ENCODE measurements around the gene ENOX1. TPM values are rescaled to one million over a fixed set of nuclear protein-coding genes. Genes with fewer than 3 reads are reported as not detected.

ENOX1 gene
- total RNA-seq, 1 donor from 2014 or later = 2.5 TPM

DNA sequence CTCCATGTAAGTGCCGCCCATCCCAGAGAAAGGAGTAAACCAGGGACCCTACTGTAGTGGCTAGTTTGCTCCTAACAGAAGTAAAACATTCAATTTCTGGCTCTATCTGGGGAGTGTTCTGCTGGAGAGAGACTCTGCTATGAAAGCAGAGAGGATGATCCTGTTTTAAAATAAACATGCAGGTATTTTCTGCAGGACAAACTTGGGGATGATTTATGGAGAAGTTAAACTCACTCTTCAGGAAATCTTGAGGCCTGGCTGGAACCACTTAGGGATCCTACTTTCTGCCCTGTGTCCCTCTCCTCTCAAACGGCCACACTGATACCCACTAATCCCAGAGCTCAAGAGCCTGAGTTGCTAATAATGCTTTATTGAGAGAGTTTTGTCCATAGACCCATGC is 482.3 kb downstream of the ENOX1 start:
- DNase-seq (ENCODE audit: low spot score, unreplicated experiment) = no peak
- Mint-ChIP-seq H3K4me3 (ENCODE audit: low read depth) (no peak overlapping the region), H3K27ac (no peak overlapping the region), H3K27me3 (peaks cover 5% of the 10 kb centered on the region), H3K36me3 (ENCODE audit: insufficient read depth) (no peaks in the 10 kb centered on the region), H3K9me3 (ENCODE audit: low read depth) (no peaks in the 10 kb centered on the region), H3K4me1 (ENCODE audit: low read depth) (peaks cover 19% of the 10 kb centered on the region)
- TF ChIP-seq, protein P1, sequence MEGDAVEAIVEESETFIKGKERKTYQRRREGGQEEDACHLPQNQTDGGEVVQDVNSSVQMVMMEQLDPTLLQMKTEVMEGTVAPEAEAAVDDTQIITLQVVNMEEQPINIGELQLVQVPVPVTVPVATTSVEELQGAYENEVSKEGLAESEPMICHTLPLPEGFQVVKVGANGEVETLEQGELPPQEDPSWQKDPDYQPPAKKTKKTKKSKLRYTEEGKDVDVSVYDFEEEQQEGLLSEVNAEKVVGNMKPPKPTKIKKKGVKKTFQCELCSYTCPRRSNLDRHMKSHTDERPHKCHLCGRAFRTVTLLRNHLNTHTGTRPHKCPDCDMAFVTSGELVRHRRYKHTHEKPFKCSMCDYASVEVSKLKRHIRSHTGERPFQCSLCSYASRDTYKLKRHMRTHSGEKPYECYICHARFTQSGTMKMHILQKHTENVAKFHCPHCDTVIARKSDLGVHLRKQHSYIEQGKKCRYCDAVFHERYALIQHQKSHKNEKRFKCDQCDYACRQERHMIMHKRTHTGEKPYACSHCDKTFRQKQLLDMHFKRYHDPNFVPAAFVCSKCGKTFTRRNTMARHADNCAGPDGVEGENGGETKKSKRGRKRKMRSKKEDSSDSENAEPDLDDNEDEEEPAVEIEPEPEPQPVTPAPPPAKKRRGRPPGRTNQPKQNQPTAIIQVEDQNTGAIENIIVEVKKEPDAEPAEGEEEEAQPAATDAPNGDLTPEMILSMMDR (IDR thresholded peaks at IDR 0.05; ENCODE audit: unreplicated experiment) = no peak

DNA sequence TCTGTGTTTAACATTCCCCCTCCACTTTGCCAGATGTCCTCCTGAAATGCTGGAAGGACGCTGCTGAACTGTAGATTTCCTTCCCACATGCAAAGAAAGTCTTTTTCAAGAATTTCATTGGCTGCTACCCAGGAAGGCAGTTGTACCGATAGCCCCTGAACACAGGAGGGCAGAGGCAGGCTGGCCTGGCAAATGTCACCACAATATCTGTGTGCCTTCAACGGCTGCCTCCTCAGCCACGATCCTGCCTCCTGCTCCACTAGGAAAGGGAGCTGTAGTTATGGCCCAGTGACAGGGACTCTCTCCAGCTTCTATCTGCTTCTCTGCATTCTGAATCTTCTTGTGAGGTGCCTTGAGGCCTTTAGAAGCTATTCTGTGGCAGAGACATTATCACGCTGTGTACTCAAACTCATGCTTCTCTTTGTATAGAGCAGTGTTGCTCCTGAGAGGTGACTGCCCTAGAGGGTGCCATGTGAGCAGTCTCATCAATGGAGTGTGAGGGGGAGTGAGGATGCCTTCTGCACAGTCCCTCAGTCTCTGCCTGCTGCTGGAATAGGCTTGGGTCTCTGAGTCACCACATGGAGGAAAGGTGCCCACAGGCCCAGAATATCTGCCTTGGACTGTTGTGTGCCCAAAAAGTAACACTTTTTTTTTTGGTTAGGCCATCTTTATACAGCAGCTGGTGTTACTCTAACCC is 483.6 kb downstream of the ENOX1 start:
- TF ChIP-seq, protein P1 (IDR thresholded peaks at IDR 0.05; ENCODE audit: unreplicated experiment) = peak; percentile 76
- peak; percentile 37 for DNase-seq (ENCODE audit: low spot score, unreplicated experiment)
- H3K27me3 Mint-ChIP-seq = peaks cover 9% of the 10 kb centered on the region
- no peak overlapping the region for H3K4me3 Mint-ChIP-seq (ENCODE audit: low read depth)
- peaks cover 19% of the 10 kb centered on the region for H3K4me1 Mint-ChIP-seq (ENCODE audit: low read depth)
- no peaks in the 10 kb centered on the region for H3K36me3 Mint-ChIP-seq (ENCODE audit: insufficient read depth)
- H3K9me3 Mint-ChIP-seq (ENCODE audit: low read depth) = no peaks in the 10 kb centered on the region
- peak overlapping the region; percentile 23 for H3K27ac Mint-ChIP-seq

DNA sequence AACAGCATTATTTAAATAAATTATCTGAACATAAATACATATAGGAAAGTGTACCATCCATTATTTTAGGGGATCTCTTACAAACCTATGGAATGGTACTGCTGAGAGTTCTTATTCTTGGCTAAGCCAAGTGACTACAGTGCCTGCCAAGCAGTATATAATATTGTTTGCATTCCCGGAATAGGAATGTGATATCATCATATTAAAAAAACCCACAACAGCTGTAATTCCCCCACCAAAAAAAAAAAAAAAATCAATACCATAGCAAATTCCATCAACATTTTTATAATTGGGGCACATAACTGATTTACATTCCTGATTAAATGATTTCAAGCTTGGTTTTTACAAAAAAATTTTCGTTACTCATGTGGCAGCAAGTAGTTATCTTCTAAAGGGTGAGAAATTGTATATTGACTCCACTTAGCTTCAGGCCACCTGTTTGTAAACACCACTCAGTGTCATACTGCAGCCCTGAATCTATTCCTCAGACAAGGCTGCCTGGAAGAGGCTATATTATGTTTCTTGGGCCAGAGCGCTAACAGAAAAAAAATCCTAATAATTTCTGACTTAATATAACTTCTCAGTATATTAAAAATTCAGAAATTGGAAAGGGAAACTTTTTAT is 485.3 kb downstream of the ENOX1 start:
- Mint-ChIP-seq H3K36me3 (ENCODE audit: insufficient read depth) (no peaks in the 10 kb centered on the region), H3K27me3 (peaks cover 12% of the 10 kb centered on the region), H3K4me3 (ENCODE audit: low read depth) (no peak overlapping the region), H3K27ac (no peak overlapping the region), H3K4me1 (ENCODE audit: low read depth) (peaks cover 15% of the 10 kb centered on the region), H3K9me3 (ENCODE audit: low read depth) (no peaks in the 10 kb centered on the region)
- TF ChIP-seq, protein P1 (IDR thresholded peaks at IDR 0.05; ENCODE audit: unreplicated experiment) = no peak
- DNase-seq (ENCODE audit: low spot score, unreplicated experiment) = no peak

DNA sequence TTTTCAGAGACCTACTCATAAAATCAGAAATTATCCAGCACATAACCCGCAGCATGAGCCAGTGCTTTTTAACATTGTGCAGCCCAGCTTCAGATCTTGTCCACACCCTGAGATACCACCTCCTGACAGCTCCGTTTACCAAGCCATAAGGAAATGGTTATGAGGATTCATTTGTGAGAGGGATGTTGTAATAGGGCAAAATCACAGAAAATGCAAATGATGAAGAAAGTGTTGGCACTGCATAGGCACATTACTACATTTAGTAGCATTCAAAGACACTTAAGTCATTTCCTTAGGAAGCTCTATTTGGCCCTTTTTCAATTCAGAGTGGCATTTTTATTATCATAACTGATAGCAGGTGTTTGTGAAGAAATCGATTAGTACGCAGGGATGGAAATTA is 485.9 kb downstream of the ENOX1 start:
- Mint-ChIP-seq H3K4me3 (ENCODE audit: low read depth) (no peak overlapping the region), H3K4me1 (ENCODE audit: low read depth) (peaks cover 15% of the 10 kb centered on the region), H3K27me3 (peaks cover 12% of the 10 kb centered on the region), H3K36me3 (ENCODE audit: insufficient read depth) (no peaks in the 10 kb centered on the region), H3K27ac (no peak overlapping the region), H3K9me3 (ENCODE audit: low read depth) (no peaks in the 10 kb centered on the region)
- TF ChIP-seq, protein P1 (IDR thresholded peaks at IDR 0.05; ENCODE audit: unreplicated experiment) = no peak
- no peak for DNase-seq (ENCODE audit: low spot score, unreplicated experiment)

DNA sequence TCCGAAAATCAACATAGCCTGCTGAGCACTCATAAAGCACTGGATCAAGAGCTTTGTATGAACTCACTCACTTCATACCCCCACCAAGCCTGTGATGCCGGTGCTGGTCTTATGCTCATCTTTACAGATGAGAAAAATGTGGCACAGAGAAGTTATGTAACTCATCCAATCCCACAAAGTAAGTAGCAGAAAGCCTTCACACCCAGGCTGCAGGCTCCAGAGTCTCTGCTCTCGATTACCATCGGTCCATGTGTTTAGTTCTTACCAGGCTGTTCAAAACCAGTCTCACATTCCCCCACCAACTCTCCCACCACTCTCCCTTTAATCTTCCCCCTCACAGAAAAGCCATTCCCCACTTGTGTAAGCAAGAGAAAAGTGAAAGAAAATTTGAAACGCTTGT is 487.4 kb downstream of the ENOX1 start:
- Mint-ChIP-seq H3K4me1 (ENCODE audit: low read depth) (peaks cover 15% of the 10 kb centered on the region), H3K4me3 (ENCODE audit: low read depth) (no peak overlapping the region), H3K27ac (no peak overlapping the region), H3K27me3 (peaks cover 9% of the 10 kb centered on the region), H3K36me3 (ENCODE audit: insufficient read depth) (no peaks in the 10 kb centered on the region), H3K9me3 (ENCODE audit: low read depth) (no peaks in the 10 kb centered on the region)
- TF ChIP-seq, protein P1 (IDR thresholded peaks at IDR 0.05; ENCODE audit: unreplicated experiment) = no peak
- DNase-seq (ENCODE audit: low spot score, unreplicated experiment) = no peak
